WTC11 (cell line): Measurements from ENCODE around the gene PLD2.
"Not testable (repeated sequence)": the region's sequence is repeated elsewhere in the genome, so short reads cannot be mapped to it uniquely, and the experiment has no call there.

ENCODE experiments used
- ATF1 ChIP-seq: sonication (generic); formaldehyde crosslinking; IDR thresholded peaks from 2 replicates; pipeline ENCODE4 v1.8.1; 2023; ENCODE audit warnings: mild to moderate bottlenecking, moderate library complexity, missing genetic modification reagents
- CTCF ChIP-seq: fragments of 200-600 bp; IDR thresholded peaks from 2 replicates; pipeline ENCODE4 v1.8.0; 2022; ENCODE audit warnings: antibody characterized with exemption
- HMGA2 ChIP-seq: fragments of 250-450 bp; sonication (Bioruptor Pico); IDR thresholded peaks from 2 replicates; pipeline ENCODE4 v1.4.0; 2021; ENCODE audit warnings: mild to moderate bottlenecking, moderate library complexity
- MAX ChIP-seq: sonication (generic); formaldehyde crosslinking; IDR thresholded peaks from 2 replicates; pipeline ENCODE4 v1.8.0; 2022; ENCODE audit warnings: mild to moderate bottlenecking, missing genetic modification reagents
- ZBTB21 ChIP-seq: sonication (generic); formaldehyde crosslinking; IDR thresholded peaks from 2 replicates; pipeline ENCODE4 v1.8.1; 2023; ENCODE audit warnings: mild to moderate bottlenecking, missing genetic modification reagents, borderline replicate concordance
- TF ChIP-seq, protein P1 (sequence below): sonication (generic); formaldehyde crosslinking; IDR thresholded peaks from 2 replicates; pipeline ENCODE4 v1.8.0; 2022; ENCODE audit warnings: mild to moderate bottlenecking, missing genetic modification reagents

- TF ChIP-seq CTCF; MAX; ATF1; HMGA2 (CRISPR knock-in tag); ZBTB21: not testable (repeated sequence)
- TF ChIP-seq, protein P1, sequence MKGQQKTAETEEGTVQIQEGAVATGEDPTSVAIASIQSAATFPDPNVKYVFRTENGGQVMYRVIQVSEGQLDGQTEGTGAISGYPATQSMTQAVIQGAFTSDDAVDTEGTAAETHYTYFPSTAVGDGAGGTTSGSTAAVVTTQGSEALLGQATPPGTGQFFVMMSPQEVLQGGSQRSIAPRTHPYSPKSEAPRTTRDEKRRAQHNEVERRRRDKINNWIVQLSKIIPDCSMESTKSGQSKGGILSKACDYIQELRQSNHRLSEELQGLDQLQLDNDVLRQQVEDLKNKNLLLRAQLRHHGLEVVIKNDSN (CRISPR knock-in tag): not testable (repeated sequence)
Measured at GRCh38 chr17:4857347-4857746, 50.4 kb downstream of the PLD2 start.
